ENCODE data around the gene SMIM43. TPM values are rescaled to one million over a fixed set of nuclear protein-coding genes. Genes with fewer than 3 reads are reported as not detected.
"Not testable (repeated sequence)": the region's sequence is repeated elsewhere in the genome, so short reads cannot be mapped to it uniquely, and the experiment has no call there.

Gene SMIM43
- polyA plus RNA-seq, 1 experiment = 0.27 TPM

DNA sequence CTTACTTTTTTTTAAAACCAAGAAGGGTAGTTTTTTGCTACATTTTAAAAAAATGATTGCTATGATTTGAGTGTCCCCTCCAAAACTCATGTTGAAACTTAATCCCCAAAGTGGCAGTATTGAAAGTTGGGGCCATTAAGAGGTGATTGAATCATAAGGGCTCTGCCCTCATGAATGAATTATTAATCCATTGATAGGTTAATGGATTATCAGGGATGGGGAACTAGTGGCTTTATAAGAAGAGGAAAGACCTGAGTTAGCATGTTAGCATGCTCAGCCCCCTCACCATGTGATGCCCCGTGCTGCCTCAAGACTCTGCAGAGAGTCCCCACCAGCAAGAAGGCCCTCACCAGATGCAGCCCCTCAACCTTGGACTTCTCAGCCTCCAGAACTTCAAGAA is 31.0 kb downstream of the SMIM43 start:
- CTCF ChIA-PET = interaction anchor here (0.7 to 4.2 kb wide), 5 partner anchors 37 to 578 kb away, joined by 3 to 25 read pairs (median 13); partner anchors contain the start of gene ANXA5
- TF ChIP-seq, protein P1, sequence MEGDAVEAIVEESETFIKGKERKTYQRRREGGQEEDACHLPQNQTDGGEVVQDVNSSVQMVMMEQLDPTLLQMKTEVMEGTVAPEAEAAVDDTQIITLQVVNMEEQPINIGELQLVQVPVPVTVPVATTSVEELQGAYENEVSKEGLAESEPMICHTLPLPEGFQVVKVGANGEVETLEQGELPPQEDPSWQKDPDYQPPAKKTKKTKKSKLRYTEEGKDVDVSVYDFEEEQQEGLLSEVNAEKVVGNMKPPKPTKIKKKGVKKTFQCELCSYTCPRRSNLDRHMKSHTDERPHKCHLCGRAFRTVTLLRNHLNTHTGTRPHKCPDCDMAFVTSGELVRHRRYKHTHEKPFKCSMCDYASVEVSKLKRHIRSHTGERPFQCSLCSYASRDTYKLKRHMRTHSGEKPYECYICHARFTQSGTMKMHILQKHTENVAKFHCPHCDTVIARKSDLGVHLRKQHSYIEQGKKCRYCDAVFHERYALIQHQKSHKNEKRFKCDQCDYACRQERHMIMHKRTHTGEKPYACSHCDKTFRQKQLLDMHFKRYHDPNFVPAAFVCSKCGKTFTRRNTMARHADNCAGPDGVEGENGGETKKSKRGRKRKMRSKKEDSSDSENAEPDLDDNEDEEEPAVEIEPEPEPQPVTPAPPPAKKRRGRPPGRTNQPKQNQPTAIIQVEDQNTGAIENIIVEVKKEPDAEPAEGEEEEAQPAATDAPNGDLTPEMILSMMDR (IDR thresholded peaks at IDR 0.05; ENCODE audit: insufficient read depth, low read depth, low read length) = no peak
- DNase-seq (ENCODE audit: low read depth) = no peak
- H3K36me3 ChIP-seq (ENCODE audit: control insufficient read depth, insufficient read depth, low read length) = no peaks in the 10 kb centered on the region
- POLR2A ChIA-PET = interaction anchor here (0.7 kb wide), 1 partner anchor 38 kb away, joined by 3 read pairs; no protein-coding TSS in a partner anchor
- no peak overlapping the region for H3K4me3 ChIP-seq (ENCODE audit: low read depth, low read length)
- no peaks in the 10 kb centered on the region for H3K27me3 ChIP-seq (ENCODE audit: control insufficient read depth, insufficient read depth, low read length)

DNA sequence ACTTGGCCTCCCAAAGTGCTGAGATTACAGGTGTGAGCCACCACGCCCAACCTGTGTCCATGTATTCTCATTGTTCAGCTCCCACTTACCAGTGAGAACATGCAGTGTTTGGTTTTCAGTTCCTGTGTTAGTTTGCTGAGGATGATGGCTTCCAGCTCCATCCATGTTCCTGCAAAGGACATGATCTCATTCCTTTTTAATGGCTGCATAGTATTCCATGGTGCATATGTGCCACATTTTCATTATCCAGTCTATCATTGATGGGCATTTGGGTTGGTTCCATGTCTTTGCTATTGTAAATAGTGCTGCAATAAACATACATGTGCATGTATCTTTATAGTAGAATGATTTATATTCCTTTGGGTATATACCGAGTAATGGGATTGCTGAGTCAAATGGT is 35.2 kb downstream of the SMIM43 start:
- H3K27me3 ChIP-seq (ENCODE audit: control insufficient read depth, insufficient read depth, low read length); POLR2A ChIA-PET: not testable (repeated sequence)
- CTCF ChIA-PET = interaction anchor here (1.0 kb wide), 1 partner anchor 33 kb away, joined by 3 read pairs; the partner anchor contains the start of gene ANXA5

DNA sequence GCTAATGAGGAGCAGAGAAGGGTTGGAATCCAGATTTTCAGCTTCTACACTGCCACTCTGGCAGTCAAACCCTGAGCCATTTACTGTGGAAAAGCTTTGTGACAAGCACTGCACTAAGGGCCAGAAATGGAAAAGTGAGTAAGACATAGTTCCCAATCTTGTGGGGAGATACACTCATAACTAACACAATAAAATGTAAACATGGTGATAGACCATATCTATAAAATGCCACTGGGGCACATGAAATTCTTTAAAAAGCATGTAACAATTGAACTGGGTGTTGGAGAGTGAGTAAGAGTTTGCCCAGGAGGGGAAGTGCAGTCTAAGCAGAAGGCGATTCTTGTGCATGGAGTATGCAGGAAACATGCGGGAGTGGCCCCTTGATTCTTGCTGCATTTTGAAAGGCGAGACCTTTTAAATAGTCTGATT is 36.2 kb downstream of the SMIM43 start:
- Histone ChIP-seq H3K36me3 (ENCODE audit: control insufficient read depth, insufficient read depth, low read length) (no peaks in the 10 kb centered on the region), H3K27me3 (ENCODE audit: control insufficient read depth, insufficient read depth, low read length) (no peaks in the 10 kb centered on the region), H3K4me3 (ENCODE audit: low read depth, low read length) (no peak overlapping the region)
- ChIA-PET POLR2A (interaction anchor here (0.6 kb wide), 1 partner anchor 33 kb away, joined by 3 read pairs; no protein-coding TSS in a partner anchor), CTCF (interaction anchor here (1.0 to 2.3 kb wide), 4 partner anchors 8 to 358 kb away, joined by 3 to 12 read pairs (median 4); partner anchors contain the start of gene ANXA5)
- no peak for DNase-seq (ENCODE audit: low read depth)
- TF ChIP-seq, protein P1 (IDR thresholded peaks at IDR 0.05; ENCODE audit: insufficient read depth, low read depth, low read length) = no peak

More for the DNA sequence above, 35.2 kb downstream of the SMIM43 start:
- H3K4me3 ChIP-seq (ENCODE audit: low read depth, low read length); H3K36me3 ChIP-seq (ENCODE audit: control insufficient read depth, insufficient read depth, low read length); DNase-seq (ENCODE audit: low read depth): not testable (repeated sequence)

DNA sequence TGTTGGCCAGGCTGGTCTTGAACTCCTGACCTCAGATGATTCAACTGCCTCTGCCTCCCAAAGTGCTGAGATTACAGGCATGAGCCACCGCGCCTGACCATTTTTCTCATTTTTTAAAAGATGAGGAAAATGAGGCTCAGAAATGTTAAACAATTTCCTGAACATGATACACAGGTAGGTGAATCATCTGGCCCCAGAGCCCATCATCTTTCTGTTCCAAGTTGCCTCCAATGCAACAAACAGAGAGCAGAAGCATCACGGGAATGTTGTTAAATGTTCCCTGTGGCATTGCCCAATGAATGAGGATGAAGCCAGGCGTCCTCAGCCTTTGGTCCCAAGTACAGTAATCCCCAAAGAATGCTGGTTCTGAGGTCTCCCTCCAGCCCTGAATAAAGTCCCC is 36.9 kb downstream of the SMIM43 start:
- no peak for DNase-seq (ENCODE audit: low read depth)
- Histone ChIP-seq H3K4me3 (ENCODE audit: low read depth, low read length) (no peak overlapping the region), H3K27me3 (ENCODE audit: control insufficient read depth, insufficient read depth, low read length) (no peaks in the 10 kb centered on the region), H3K36me3 (ENCODE audit: control insufficient read depth, insufficient read depth, low read length) (no peaks in the 10 kb centered on the region)
- TF ChIP-seq, protein P1 (IDR thresholded peaks at IDR 0.05; ENCODE audit: insufficient read depth, low read depth, low read length) = no peak
- CTCF ChIA-PET = interaction anchor here (1.0 to 2.3 kb wide), 5 partner anchors 8 to 357 kb away, joined by 3 to 12 read pairs (median 4); partner anchors contain the start of gene ANXA5
- POLR2A ChIA-PET = interaction anchor here (0.6 kb wide), 1 partner anchor 1728 kb away, joined by 3 read pairs; no protein-coding TSS in a partner anchor

DNA sequence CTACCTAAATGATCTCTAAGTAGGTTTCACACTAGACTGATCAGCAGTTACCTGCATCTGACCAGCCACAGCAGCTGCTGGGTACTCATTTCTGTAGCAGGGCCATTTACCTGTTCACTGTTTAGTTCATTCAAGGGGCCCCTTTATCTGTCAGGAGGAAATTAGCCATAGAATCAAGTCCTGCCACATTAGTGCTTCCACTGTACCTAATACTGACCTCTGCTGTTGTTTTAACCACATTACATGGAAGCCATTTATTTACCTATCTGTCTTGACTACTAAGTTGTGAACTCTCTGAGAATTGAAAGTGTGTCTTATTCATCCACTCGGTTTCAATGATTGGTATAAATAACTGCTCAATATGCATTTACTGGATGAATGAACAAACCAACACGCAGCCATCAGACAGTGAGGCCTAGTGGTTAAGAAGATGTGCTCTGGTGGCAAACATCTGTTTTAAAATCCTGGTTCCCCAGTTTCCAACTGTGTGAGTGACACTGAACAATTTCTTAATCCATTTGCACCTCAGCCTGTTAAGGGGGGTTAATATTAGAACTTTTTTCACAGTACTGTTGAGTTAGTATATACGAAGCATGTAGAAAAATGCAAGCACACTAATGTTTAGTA is 38.2 kb downstream of the SMIM43 start:
- H3K4me3 ChIP-seq (ENCODE audit: low read depth, low read length) = no peak overlapping the region
- H3K36me3 ChIP-seq (ENCODE audit: control insufficient read depth, insufficient read depth, low read length) = no peaks in the 10 kb centered on the region
- DNase-seq (ENCODE audit: low read depth) = no peak
- ChIA-PET CTCF (interaction anchor here (0.8 to 3.3 kb wide), 6 partner anchors 10 to 356 kb away, joined by 3 to 14 read pairs (median 4); partner anchors contain the start of gene ANXA5), POLR2A (no interaction called here)
- TF ChIP-seq, protein P1 (IDR thresholded peaks at IDR 0.05; ENCODE audit: insufficient read depth, low read depth, low read length) = peak; percentile 69
- no peaks in the 10 kb centered on the region for H3K27me3 ChIP-seq (ENCODE audit: control insufficient read depth, insufficient read depth, low read length)

Measured in BJ (cell line).